Erythroblast (primary cell): Measurements from ENCODE around the gene TOX2.

Experiments used
- DNase-seq, 2 experiments: peaks; one replicate each; lab custom pipeline; 2025; lab: John Stamatoyannopoulos, UW
- GATA1 ChIP-seq: IDR thresholded peaks from 2 replicates; pipeline ENCODE4 v1.6.1; 2011; ENCODE audit warnings: low read depth, mild to moderate bottlenecking, control low read depth, low read length, moderate library complexity
- POLR2A ChIP-seq: IDR thresholded peaks from 2 replicates; pipeline ENCODE4 v1.6.1; 2011; ENCODE audit warnings: mild to moderate bottlenecking, low read length

TOX2 gene

GRCh38 chr20:44064501-44065400 is 150.1 kb downstream of the TOX2 start:
- TF ChIP-seq GATA1 (no peak), POLR2A (no peak)

GRCh38 chr20:44065401-44066340 is 151.0 kb downstream of the TOX2 start:
- TF ChIP-seq GATA1 (no peak), POLR2A (no peak)
- DNase-seq = no peak

More at GRCh38 chr20:44064501-44065400, 150.1 kb downstream of the TOX2 start:
- DNase-seq = no peak

GRCh38 chr20:44066645-44067606 is 152.3 kb downstream of the TOX2 start:
- no peak for TF ChIP-seq POLR2A
- TF ChIP-seq GATA1 = no peak

GRCh38 chr20:44067650-44068081 is 153.0 kb downstream of the TOX2 start:
- TF ChIP-seq GATA1 (no peak), POLR2A (no peak)
- DNase-seq = no peak

More at GRCh38 chr20:44066645-44067606, 152.3 kb downstream of the TOX2 start:
- DNase-seq = no peak

- TF ChIP-seq POLR2A (no peak), GATA1 (no peak)
- no peak for DNase-seq
These were observed 153.9 kb downstream of the TOX2 start for GRCh38 chr20:44068316-44069201.

- TF ChIP-seq GATA1 (no peak), POLR2A (no peak)
- DNase-seq = no peak
These were observed 154.8 kb downstream of the TOX2 start for GRCh38 chr20:44069203-44070011.

- TF ChIP-seq GATA1 = no peak
- no peak for TF ChIP-seq POLR2A
- DNase-seq = no peak
These were observed 155.7 kb downstream of the TOX2 start for GRCh38 chr20:44070139-44070900.

- TF ChIP-seq POLR2A (no peak), GATA1 (no peak)
- DNase-seq = no peak
These were observed 156.4 kb downstream of the TOX2 start for GRCh38 chr20:44071057-44071456.

GRCh38 chr20:44071526-44072111 is 157.0 kb downstream of the TOX2 start:
- no peak for TF ChIP-seq POLR2A
- TF ChIP-seq GATA1 = no peak
- no peak for DNase-seq

- TF ChIP-seq POLR2A (no peak), GATA1 (no peak)
- DNase-seq = no peak
These were observed 157.7 kb downstream of the TOX2 start for GRCh38 chr20:44072384-44072783.
